GM06990 (cell line): ENCODE results near the gene PTPRA.

Experiments
- DNase-seq: peaks from one replicate; pipeline ENCODE4 v3.0.0-alpha.2; 2011; ENCODE audit not compliant: insufficient read length; ENCODE audit errors: extremely low read depth
- H3K27me3 ChIP-seq: replicated peaks from 2 replicates; pipeline ENCODE4 v1.6.0; 2011; ENCODE audit warnings: low read length; ENCODE audit not compliant: control insufficient read depth, insufficient read depth
- H3K36me3 ChIP-seq: 2 replicates; pipeline ENCODE4 v1.5.1; 2011; ENCODE audit warnings: low read length; ENCODE audit not compliant: control insufficient read depth, insufficient read depth
- H3K4me3 ChIP-seq: replicated peaks from 2 replicates; pipeline ENCODE4 v1.5.1; 2011; ENCODE audit warnings: low read depth, mild to moderate bottlenecking, control low read depth, low read length
- CTCF ChIP-seq: IDR thresholded peaks from 2 replicates; pipeline ENCODE4 v1.5.1; 2011; ENCODE audit warnings: low read length, control low read depth, mild to moderate bottlenecking, inconsistent platforms; ENCODE audit not compliant: insufficient read depth, poor library complexity, severe bottlenecking

The PTPRA gene

GRCh38 chr20:2920473-2920872 lies 47.2 kb downstream of the PTPRA start:
- H3K36me3 ChIP-seq = no peaks in the 10 kb centered on the region; the same call in 1 of the 2 replicates

GRCh38 chr20:2921506-2921905 lies 48.2 kb downstream of the PTPRA start:
- no peaks in the 10 kb centered on the region for H3K27me3 ChIP-seq
- TF ChIP-seq CTCF = no peak
- no peak for DNase-seq
- no peak overlapping the region for H3K4me3 ChIP-seq
- no peaks in the 10 kb centered on the region; the same call in 1 of the 2 replicates for H3K36me3 ChIP-seq

More at GRCh38 chr20:2920473-2920872, 47.2 kb downstream of the PTPRA start:
- Histone ChIP-seq H3K4me3 (no peak overlapping the region), H3K27me3 (no peaks in the 10 kb centered on the region)
- DNase-seq = no peak
- TF ChIP-seq CTCF = no peak

GRCh38 chr20:2922957-2923356 lies 49.7 kb downstream of the PTPRA start:
- DNase-seq = no peak
- Histone ChIP-seq H3K27me3 (no peaks in the 10 kb centered on the region), H3K4me3 (no peak overlapping the region), H3K36me3 (no peaks in the 10 kb centered on the region)
- no peak for TF ChIP-seq CTCF

- H3K4me3 ChIP-seq = no peak overlapping the region
- H3K27me3 ChIP-seq = no peaks in the 10 kb centered on the region
- peaks cover 1% of the 10 kb centered on the region; the same call in 1 of the 2 replicates for H3K36me3 ChIP-seq
- TF ChIP-seq CTCF = no peak
- DNase-seq = no peak
These were observed 57.3 kb downstream of the PTPRA start for GRCh38 chr20:2930538-2930937.

- no peak for TF ChIP-seq CTCF
- no peak overlapping the region for H3K4me3 ChIP-seq
- no peaks in the 10 kb centered on the region for H3K27me3 ChIP-seq
- H3K36me3 ChIP-seq = peaks cover 1% of the 10 kb centered on the region; the same call in 1 of the 2 replicates
- no peak for DNase-seq
These were observed 59.2 kb downstream of the PTPRA start for GRCh38 chr20:2932498-2932897.

- H3K4me3 ChIP-seq = no peak overlapping the region
- no peaks in the 10 kb centered on the region for H3K27me3 ChIP-seq
- no peak for TF ChIP-seq CTCF
- H3K36me3 ChIP-seq = no peaks in the 10 kb centered on the region
- DNase-seq = no peak
These were observed 64.6 kb downstream of the PTPRA start for GRCh38 chr20:2937902-2938301.
